Activated CD4-positive, alpha-beta T cell treated with anti-CD3 and anti-CD28 coated beads, Interleukin-2, amount 50 U/mL, for 1 hour (primary cell): ENCODE measurements around the gene PRKCE.

Experiments
- DNase-seq: peaks from one replicate; pipeline ENCODE4 v3.0.0-alpha.2; 2020

PRKCE gene

DNA sequence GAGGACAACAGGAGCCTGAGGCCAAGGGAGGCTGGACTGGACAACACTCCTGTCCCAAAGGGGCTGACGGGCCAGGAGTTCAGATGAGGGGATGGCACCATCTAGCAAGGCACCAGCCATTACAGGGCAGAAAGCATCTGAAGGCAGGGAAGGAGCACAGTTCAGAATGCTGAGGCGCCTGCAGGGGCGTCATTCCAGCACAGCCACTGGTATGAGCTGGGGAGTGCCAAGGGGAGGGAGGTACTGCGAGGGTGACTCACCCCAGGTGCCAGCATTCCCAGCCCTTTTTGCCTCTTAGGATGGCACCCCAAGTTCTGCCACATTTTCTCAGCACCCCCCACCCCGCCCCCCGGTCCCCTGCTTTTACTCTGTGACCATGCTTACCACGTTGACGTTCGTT, 515.9 kb downstream of the PRKCE start:
- DNase-seq, result no peak

DNA sequence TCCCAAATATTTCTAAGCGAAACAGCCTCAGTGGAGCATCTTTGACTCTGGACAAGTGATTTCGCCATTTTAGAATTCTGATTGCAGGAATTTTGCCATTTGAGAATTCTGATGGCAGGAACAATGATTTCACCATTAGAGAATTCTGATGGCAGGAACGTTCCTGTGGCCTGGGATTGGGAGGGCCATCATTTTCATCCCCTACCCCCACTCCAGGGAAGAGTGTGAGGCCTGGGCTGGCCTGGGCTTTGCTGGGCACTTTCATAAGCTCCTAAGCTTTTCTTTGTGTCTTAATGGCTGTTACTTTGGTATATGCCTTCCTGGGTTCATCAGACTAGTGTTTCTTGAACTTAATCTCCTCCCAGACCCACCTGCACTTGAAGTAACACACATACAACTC, 516.4 kb downstream of the PRKCE start:
- DNase-seq, result no peak

DNA sequence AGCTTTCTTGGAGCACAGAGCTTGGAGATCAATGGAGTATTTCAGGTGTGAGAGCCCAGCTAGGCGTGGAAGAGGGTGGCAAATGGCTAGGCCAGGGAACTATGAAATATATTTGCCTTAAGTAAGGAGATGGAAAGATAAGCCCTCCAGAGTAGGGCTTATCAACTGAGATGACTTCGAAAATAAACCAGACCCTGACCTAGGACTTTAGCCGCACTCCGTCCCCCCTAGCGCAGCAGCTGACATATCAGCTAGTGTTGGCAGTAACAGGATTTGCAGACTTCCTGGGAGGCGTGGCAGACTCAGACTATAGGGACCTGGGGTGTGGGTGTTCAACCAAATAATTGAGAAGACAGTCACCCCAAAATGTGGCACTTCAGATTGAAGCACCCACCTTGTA, 518.0 kb downstream of the PRKCE start:
- no peak for DNase-seq

DNA sequence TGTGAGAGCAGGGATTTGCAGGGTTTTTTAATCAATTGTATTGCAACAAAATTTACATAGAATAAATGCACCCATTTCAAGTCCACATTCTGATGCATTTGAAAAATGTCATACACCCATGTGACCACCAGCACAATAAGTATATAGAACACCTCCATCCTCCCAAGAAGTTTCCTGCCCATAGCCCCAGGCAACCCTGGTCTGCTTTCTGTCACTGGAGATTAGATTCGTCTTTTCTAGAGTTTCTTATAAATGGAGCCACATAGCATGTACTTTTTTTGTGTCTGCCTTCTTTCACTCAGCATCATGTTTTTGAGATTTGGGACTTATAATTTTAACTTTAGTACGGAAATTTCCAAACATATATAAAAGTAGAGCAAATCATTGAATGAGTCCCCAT, 518.6 kb downstream of the PRKCE start:
- no peak for DNase-seq

DNA sequence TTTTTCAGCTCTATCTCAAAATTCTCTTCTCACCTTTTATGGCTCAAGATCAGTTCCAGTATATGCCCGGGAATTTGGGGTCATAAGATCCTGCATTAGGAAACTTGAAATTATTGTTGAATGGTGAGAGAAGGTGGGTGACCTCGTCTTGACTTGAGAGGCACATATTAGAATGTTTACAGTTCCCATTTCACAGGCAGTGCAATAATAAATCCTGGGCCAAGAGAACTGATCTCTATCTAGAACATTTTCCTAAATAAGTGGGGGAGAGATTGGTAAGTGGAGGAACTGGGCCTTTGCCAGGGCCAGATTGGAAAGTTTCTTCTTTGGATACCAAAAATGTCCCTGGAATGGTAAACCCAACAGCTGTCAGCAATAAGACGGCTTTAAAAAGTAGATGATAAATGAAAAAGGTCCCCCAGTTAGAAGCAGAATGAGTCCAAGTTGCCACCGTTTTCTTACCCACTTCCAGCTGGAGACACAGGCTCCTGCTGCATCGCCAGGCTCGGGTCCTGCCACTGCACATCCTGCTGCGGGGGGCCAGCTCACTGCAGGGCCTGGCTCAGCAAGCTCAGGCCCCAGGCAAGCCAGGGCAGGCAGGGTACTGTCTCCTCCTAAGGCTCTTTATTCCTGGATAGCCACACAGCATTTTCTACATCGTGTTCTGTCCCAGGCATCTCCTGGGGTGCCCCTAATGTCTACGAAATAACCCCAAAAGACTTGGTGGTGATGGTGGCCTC, 519.3 kb downstream of the PRKCE start:
- no peak for DNase-seq

DNA sequence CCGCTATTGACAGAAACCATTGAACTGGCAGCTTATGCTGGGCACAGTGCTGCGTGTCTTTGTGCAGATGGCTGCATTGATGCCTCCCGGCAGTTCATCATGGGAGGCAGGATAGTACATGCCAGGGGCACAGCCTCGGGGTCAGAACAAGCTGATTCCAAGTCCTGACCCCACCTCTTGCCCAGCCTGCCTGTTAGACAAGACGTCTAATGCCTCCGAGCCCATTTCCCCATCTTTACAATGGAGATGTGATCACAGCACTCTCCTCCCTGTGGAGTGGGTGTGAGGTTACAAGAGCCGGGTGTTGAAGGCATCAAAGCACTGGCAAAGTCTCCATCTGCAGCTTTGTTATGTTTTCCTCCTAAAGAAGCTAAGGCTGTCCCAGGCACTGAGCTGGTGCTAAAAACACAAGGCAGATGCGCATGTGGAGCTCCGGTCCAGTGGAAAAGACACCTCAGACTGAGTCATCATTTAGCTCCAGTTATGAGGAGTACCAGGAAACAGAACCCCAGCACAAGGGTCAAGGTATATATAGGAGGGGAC, 520.0 kb downstream of the PRKCE start:
- no peak for DNase-seq

DNA sequence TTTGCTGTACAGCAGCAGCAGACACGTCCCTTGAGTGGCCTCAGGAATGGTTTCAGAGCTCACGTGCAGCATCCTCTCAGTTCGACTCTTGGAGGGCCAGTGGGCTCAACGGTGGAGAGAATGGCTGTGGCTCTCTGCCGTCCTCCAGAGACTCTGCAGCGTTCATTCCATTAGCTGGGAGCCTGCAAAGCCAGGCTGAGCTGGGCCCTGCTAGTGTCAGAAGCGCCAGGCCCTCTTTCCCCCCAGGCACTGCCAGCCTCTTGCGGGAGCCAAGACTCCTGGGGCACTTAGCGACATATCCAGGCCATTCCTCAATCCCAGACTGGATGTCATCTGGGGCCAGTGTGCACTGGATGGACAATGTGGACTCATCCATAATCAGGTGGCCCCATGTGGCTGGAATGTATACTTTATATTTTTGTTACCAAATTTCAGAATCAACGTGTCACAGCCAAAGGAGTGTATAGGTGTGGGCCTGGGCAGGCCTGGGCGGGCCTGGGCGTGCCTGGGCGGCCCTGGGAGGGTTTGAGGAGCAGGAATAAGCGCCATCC, 520.6 kb downstream of the PRKCE start:
- DNase-seq, result no peak

DNA sequence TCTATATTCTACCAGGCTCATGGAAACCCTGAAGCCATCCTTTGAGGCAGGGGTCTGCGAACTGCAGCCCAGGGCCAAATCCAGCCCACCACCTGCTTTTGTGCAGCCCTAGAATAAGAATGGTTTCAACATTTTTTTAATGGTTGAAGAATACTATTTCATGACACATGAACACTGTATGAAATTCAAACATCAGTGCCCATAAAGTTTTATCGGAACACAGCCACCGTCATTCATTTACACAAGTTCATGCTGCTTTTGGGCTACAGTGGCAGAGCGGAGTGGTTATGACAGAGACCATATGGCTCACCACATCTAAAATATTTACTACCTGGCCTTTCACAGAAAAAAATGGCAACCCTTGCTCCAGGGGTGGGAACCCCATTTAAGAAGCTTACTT, 521.6 kb downstream of the PRKCE start:
- no peak for DNase-seq

DNA sequence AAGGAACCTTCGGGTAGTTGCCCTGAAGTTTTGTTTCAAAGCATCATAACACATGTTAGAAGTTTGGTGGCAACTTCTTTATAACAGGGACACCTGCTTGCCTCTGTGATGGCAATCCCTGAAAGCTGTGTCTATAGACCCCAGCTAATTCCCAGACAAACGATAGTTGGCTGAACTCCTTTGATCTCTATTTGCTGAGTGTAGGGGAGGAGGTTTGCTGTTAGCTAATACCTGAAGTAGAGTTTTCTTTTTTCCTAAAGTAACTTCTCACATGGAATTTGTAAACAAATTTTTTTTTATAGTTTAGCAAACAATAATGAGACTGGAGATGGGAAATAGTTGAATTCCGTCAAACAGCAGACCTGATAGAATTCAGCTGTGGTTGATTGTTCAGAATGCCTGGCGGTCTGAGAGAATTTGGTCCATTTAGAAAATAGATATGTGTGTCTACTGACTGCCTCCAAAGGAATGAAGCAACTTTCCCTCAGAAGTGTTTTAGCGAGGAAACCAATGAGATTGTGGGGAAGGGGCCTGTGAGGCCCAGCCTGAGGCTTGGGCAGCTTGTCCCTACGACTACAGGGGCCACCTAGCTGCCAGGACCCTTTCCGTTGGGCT, 522.3 kb downstream of the PRKCE start:
- no peak for DNase-seq

DNA sequence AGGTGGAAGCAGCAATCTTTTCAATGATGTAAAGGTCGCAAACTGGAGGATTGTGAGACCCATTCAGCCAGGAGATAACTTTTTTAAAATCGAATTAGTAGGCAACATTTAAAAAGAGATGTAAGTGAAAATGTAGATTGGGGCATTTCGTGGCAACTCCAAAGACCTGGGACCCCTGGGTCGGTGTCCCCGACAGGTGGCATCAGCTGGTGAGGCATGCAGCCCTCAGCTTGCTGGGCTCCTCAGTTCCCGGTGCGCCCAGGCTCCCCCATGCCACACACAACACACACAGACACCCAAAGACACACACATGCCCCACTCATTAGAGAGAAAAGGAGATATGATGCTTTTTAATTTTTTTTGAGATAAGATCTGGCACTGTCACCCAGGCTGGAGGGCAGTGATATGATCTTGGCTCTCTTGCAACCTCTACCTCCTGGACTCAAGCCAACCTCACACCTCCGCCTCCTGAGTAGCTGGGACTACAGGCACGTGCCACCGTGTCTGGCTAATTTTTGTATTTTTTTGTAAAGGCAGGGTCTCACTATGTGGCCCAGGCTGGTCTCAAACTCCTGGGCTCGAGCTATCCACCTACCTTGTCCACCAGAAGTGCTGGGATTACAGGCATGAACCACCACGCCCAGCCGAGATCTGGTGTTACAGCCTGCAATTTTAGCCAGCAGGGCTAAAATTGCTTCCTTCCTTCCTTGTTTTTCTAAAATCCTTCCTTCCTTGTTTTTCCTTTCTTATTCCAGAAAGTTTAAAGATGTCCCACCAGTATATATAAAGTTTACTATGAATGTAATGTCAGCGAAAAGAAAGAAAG, 523.1 kb downstream of the PRKCE start:
- no peak for DNase-seq

DNA sequence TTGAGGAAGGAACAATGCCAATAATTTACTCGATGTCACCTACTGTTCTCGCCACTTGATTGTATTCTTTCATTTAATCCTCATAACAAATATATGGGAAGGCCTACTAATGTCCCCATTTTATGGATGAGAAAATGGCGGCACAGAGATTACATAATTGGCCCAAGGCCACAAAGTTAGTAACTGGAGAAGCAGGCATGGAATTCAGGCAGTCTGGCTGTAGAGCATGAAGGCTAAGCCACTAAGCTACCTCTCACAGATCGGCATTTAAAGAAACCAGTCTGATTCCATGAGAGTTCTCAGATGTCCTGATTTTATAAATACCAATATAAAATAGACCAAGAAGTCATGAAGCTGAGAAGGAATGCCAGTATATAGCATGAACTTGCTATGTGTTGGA, 523.9 kb downstream of the PRKCE start:
- no peak for DNase-seq

DNA sequence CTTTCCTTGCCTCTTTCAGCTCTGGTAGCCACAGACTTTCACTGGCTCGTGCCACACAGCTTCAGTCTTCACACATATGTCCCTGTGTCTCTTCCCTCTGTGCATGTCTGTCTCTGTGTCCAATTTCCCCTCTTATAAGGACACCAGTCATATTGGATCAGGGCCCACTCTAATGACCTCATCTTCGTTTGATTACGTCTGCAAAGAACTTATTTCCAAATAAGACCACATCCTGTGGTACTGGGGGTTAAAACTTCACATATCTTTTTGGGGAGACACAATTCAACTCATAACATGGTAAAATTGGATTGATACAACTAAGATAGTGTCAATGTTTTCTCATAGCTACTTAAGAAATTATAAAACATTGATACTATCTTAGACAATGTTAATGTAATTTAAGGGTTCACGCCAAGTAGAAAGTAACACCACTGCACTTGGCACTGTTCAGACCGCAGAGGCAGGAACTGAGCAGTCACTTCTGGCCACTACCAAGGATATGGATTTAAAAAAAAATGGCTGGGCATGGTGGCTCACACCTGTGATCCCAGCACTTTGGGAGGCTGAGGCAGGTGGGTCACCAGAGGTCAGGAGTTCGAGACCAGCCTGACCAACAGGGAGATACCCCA, 526.1 kb downstream of the PRKCE start:
- no peak for DNase-seq

DNA sequence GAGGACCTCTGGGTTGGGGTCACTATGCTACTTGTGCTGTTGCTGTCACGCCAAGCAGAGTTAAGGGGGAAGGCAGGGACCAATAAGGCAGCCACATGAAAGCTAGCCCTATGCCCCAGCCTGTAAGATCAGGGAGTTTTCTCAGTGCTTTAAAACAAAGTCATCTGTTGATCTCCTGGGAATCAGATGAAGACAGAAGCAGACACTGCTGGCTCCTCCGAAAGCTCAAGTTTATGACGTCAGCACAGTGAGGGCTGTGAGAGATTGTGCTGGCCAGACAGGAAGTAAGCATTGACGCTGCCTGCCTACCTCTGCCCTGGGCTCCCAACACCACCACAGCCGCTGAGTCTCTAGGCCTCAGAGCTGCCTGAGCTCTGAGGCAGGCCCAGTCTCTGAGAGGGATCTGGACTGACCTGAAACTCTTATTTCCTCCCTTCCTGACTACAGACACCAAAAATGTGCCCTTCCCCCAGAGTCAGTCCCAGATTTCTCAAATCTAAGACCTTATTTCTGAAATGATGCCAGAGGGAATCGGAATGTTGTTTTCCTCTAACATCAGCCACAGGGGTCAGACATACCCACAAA, 527.7 kb downstream of the PRKCE start:
- peak; percentile 51 for DNase-seq

DNA sequence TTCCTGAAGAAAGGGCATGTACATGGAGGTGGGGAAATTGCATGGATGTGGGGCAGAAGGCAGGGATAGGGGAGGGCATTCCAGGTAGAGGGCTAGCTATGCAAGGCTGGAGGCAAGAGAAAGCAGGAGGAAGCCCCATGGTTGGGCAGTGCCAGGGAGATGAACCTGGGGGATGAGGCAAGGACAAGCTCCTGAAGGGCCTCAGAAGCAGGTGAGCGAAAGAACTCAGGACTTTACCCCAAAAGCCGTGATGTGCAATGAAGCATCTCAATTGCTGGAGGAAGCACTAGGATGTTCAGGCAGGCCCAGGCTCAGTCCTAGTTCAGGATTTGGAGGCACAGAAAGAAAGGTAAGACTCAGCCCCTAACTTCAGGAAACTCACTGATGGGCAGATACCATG, 528.7 kb downstream of the PRKCE start:
- DNase-seq, result no peak

DNA sequence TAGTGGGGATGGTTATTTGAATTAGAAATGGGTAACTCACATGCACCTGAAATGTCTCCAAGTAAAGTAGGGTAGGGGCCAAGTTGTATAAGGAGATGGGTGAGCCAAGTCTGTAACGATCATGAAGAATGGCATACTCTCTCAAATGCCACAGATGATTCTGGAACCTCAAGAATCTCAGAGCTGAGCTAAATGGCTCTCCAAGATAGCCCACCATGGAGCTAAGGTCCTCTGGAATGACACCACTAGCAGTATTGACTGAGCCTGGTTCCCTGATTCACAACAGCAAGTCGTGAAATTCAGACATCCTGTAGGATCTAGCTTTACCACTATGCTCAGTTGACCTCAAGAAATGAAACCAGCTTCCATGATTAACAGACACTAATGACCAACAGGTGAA, 529.8 kb downstream of the PRKCE start:
- DNase-seq, result no peak

DNA sequence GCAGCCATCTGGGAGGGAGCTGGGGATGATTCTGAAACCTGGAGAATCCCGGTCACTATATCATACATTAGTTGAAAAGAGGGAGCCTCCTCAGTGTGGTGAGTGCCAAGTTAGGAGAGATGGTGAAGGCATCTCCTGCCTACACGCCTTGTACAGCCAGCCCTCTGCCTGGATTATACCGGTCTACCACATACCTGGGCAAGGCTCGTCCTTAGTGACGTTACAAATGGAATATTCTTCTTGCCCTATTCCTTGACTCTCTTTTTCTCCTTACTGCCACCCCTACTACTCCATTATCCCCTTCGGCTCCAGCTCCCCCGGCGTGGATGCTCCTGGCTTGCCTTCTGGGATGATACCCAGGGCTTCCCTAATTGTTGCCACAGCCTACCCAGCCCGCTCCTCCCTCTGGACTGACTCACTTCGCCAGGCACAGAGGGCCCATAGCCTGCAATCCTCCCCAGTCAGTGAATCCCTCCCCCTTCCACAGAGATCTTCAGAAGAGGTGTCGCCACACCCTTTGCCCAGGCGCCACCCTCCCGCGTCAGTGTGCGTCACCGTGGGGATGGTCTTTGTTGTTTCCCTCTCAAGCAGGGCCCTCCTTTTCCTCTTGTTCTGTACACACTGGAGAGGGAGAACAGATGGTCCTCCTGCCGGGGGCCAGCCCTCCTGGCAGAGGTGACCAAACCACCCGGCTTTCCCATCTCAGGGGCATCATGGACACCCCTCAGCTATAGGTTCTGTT, 530.5 kb downstream of the PRKCE start:
- DNase-seq, result no peak

DNA sequence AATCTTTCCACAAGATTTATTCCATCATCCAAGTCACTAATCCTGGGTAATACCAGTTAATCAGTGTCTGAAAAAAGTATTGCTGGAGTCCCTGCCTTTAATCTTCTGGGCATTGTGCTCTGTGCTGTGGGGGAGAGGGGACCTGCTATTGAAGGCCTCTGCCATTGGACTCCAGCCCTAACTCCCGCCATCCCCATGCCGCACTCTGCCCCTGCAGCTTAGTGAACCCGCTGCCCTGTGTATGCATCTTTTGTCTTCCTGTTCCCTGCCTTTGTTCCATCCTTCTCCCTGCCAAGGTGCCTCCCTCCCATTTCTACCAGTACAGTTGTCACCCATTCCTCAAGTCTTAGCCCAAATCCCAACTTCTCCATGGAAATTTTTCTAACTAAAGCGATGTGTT, 532.0 kb downstream of the PRKCE start:
- no peak for DNase-seq

DNA sequence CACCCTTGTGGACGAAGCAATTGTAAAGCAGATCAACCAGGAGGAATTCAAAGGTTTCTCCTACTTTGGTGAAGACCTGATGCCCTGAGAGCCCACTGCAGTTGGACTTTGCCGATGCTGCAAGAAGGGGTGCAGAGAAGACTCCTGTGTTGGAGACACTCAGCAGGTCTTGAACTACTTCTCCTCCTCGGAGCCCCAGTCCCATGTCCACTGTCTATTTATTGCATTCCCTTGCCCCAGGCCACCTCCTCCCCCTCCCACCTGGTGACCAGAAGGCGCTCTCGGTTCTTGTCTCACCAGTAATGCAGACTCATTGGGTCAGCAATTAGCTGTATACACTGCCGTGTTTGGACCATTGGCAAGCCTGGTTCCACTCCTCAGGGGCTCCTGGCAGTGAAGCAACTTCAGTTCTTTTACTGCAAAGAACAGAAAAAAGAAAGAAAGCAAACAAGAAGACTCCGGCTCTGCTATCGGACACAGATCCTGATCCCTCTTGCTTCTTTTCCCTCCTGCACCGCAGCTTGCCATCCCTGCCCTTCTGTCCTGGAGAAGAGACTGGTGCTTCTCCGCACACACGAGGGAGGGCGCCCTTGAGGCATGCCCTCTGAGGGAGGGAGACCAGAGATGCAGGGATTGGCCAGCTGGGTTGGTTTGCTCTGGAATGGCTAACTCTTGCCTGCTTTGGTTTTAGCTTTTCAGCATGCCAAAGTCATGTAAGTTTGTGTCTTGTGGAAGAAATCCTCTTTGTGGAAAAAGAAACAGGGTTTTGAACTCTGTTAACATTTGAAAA, 533.5 kb downstream of the PRKCE start:
- DNase-seq, result no peak

DNA sequence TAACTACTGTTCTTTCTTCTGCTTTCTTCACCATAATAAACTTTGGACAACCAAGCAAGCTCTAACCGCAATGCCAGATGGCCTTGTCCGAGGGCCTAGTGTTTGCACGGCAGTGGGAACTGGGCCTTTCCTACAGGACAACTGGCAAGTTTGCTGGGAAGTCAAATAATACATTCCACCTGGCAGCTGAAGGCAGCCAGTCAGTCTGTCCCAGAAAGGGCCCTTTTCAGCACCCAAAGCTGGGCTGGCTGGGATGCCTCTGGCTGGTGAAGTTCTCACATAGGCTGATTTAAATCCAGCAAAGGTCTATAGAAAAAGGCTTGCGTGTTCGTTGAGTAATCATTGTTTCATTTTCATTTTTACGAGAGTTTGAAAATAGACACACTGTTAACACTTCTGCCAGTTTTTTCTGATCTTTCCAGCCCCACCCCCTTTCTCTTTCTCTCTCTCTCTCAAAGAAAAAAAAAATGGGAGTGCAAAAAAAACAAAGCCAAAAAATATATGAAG, 535.7 kb downstream of the PRKCE start:
- no peak for DNase-seq

DNA sequence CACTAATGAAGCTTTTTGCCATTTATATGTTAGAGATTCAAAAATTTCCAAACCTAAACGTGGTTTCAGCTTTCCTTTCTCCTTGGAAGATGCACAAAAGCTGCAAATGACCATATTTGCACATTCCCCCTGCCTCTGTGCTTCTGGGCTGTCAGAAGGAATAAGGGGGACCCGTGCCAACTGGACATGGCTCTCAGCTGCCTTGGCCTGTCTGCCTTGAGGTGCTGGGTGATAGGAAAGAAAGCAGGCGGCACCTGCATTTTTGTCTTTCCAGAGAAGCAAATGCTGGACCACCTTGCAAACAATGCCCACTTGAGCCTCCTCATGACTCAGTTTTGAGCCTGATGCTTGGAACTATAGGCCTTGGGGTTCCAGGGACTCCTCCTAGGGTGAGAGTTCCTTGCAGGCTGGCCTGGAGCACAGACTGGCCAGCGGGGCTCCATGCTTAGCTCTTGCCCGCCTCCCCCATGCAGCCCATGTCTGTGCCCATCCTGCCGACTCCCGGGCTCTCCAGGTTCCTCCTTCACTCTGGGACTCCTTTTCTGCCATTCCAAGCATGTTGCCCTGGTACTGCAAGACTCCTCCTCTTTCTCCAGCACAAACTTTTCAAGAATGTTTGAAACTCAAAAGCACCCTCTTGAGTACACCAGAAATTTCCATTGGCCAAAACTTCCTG, 536.7 kb downstream of the PRKCE start:
- no peak for DNase-seq
